Measurements from ENCODE around the gene NCAM2.

NCAM2 gene

GRCh38 chr21:20997636-20998455 is at the start of gene NCAM2:
Gene NCAM2 (plus strand): TSS chr21:20998409.
- peak; percentile 41 to 90 (median 89) for DNase-seq

DNA sequence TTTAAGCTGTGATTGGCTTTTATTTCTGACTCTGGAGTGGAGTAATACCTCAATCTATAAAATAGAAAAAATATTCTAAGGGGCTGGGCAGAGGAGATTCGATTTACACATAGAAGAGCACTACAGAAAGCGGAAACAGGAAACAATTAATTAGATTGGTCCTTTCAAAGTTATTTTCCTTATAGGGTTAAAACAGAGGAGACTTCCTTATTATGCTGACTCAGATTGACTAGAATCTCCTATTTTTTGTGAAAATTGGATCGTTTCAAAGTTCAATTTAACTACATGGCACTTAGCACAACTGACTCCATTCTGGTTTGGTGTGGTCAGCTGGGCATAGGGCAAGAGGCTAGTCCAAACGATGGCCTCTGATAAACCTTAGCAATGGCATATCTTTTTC is 48.3 kb upstream of the NCAM2 start:
- no peak for DNase-seq

DNA sequence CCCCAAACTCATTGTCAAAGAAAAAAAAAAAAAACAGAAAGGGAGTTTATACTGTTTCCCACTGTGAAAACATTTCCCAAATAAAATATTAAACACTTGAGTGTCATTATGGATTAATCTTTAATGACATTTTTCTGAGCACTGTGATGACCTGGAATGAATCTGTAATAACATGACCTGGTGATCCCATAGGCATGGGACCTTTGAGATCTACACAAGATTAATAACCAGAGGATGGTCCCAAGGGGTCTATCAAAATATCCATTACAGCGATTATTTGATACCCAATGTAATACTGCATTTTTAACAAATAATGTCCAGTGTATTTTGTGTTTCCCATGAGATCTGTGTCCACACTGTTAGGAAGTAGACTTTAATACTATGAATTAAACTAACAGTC is 32.4 kb upstream of the NCAM2 start:
- DNase-seq = no peak

- DNase-seq = no peak
Measured at GRCh38 chr21:20968391-20968790, 29.8 kb upstream of the NCAM2 start.

DNA sequence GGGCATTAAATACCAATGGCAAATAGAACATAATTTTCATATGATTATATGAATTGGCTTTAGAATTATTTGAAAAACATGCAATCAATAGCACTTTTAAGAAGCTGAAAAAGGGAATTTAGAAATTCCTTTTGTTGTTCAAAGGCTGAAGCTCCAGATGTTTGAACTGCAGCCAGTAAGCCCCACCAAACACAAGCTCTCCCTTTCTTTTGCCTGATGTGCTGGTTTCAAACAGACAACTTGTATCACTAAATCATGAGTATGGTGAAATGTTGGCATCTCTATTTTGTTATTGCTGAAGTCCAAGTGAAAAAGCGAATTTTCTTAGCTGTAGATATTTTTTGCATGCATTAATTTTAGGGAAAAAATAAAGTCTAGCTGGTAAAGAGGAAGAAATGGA is 27.5 kb upstream of the NCAM2 start:
- DNase-seq = no peak

DNA sequence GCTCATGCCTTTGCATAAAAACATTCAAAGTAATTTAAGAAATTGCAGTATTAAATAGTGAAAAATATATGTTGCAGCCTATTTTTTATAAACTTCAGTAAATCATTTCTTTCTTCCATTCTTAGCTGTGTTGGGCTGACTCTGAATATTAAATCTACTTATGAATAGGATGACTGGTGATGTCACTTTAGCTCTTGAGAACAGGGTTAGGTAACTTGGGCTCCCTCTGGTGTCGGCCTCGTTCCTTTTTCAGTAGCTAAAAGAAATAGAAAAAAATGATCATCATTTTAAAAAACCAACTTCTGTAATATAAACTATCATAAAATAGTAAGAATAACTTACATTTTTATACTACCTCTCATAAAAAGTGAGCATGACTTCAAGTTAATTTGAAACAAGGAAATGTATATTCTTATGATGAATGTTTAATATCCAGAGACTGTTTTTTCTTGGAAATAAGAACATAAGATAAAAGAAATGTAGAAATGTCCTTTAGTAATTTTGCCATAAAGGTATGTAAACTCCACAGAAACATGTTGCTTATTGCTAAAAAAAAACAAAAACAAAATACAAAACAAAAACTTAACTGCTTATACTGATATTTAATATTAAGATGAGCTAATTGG is 26.8 kb upstream of the NCAM2 start:
- DNase-seq = peak; percentile 10 to 75 (median 39)

GRCh38 chr21:20994790-20995189 is 3.4 kb upstream of the NCAM2 start:
- no peak for DNase-seq

- no peak for DNase-seq
Measured at GRCh38 chr21:20996421-20997310, 1.5 kb upstream of the NCAM2 start.

GRCh38 chr21:20997311-20997635 is 936 bp upstream of the NCAM2 start:
- DNase-seq = no peak

DNA sequence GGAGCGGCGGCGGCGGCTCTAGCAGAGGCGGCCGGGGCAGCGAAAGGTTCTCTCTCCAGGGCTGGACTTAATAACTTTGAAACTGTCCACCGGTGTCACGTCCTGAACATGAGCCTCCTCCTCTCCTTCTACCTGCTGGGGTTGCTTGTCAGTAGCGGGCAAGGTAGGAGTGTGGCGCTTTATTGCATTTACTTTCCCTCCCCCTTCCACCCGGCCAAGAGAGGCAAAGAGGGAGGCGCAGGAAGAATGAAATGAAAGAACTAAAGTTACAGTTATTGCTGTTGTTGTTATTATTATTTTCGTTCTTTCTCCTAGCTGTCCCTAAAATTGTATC is 214 bp downstream of the NCAM2 start:
- no peak for DNase-seq

GRCh38 chr21:20998886-20999285 is 677 bp downstream of the NCAM2 start:
- DNase-seq = peak in 1 of 3 experiments; percentile 29

DNA sequence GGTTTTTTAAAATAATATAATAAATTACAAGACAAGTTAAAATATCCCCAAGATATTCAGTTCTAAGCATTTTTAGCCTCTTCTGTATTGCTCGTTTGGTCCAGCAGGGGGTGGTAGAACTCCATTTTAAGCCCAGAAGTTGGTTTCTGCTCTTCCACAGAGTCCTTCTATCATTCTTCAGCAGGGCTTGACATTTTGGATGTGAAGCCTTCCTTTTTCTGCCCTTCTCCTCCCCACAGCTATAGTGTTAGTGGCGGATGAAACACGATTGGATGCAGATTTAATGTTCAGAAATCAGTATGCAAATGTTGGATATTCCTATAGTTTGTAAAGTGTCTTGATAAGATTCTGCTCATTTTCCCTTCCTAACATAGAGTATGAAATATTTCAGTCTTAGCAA is 1.4 kb downstream of the NCAM2 start:
- DNase-seq = peak; percentile 44 to 82 (median 47)

GRCh38 chr21:21000591-21001175 is 2.5 kb downstream of the NCAM2 start:
- no peak for DNase-seq

DNA sequence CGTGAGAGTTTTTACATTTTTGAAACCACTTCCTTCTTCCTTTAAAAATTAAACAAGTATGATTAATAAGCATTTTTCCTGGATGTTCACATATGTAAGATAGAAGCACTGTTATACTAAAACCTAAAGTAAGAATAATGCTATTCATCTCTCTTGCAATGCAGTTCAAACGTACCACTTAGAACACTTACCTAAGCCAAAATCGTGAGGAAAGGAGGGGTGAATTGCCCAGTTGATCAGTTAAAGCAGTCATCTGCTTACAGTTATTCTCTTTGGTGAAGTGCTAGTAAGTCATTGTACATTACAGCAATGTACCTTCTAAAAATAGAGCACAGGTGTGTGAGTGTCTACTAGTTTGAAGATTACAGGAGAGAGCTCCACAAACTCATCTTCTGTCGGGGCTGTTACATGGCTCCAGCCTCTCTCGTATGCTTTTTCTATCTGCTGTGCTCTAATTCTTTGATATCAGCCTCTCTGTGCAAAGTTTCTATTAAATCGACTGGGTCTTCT is 3.4 kb downstream of the NCAM2 start:
- no peak for DNase-seq

GRCh38 chr21:21002153-21002552 is 3.9 kb downstream of the NCAM2 start:
- DNase-seq = no peak

DNA sequence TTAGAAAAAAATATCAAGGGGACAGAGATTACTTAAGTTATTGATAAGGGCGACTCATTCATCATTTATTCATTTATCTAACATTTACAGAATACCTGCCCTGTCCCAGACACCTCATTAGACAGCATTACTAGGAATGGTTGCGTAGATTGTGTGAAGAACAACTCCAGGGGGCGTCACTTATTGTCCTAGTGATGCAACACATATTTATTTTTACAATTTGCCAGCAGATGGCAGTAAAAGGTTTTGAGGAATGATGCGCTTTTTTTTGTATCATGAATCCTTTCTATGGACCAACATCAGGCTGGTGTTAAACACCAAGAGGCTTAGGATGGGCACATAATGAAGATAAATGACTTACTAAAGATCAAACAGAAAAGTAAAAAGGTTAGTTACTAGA is 5.5 kb downstream of the NCAM2 start:
- DNase-seq = peak; percentile 12 to 76 (median 38)

DNA sequence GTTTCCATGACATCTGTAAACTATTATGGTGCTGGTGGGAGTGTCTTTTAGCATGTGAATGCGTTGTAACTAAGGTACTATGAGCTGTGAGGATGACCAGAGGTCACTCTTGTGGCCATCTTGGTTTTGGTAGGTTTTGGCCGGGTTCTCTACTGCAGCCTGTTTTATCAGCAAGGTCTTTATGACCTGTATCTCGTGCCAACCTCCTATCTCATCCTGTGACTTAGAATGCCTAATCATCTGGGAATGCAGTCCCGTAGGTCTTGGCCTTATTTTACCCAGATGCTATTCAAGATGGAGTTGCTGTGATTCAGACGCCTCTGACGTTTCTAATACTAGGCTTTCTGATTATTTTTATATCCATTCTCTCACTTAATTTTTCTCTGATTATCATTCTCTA is 9.4 kb downstream of the NCAM2 start:
- no peak for DNase-seq

DNA sequence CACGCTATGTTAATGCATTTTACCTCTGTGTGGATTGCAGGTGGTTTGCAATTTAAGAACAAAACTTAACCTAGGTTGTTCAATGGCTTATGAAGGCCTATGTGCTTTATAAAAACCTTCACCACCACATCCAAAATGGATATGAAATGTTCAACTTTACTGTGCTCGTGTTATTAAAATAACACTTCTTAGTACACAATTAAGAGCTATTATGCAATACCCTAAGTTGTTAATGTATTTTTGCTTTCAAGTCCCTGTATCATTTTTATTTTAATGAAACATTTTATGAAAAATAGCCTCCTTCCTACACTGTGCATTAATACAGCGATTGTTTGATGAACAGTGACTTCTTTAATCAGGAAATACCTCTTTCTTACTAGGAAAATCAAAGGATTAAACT is 12.0 kb downstream of the NCAM2 start:
- DNase-seq = no peak

GRCh38 chr21:21010698-21011097 is 12.5 kb downstream of the NCAM2 start:
- DNase-seq = no peak

- DNase-seq = no peak
Measured at GRCh38 chr21:21018821-21019220, 20.6 kb downstream of the NCAM2 start.

DNA sequence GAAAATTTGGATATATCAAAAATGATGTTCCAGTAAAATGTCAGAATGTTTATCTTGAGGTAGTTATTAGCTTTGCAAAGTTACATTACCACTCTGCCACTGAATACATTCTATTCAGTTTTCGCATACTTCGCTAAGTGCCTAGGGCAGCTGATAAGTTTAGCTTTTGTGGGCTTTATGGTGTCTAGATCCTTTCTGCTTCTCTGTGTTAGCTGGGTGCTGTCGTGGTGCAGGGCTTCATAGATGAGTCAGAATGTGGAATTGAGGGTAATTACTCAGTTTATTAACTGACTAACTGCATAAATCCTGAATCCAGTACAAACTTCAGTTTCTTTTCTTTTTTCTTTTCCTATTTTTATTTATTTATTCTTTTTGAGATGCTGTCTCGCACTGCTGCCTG is 21.5 kb downstream of the NCAM2 start:
- no peak for DNase-seq

- DNase-seq = no peak
Measured at GRCh38 chr21:21025742-21026141, 27.5 kb downstream of the NCAM2 start.

DNA sequence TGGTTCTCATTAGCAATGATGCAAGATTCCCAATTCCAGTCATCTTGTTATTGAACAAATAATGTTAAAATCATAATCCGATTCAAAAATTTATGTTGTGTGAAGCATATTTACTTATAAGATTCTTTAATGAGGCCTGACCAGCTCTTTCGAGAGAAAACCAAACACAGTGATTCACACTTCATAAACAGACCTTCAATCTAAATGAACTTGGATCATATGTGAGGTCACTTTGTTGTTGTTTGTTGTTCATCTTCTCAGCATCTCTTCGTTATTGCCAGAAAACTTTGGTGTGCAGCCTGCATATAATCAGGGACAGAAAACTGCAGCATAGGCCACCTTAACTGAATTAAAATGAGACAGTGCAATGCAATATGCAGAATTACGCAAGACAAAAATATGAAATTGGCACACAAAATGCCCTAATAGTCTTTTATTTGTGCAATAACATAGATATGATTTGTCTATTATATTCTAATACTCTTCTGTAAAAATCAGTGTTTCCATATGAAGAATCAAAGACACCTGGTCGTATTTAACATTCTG is 30.1 kb downstream of the NCAM2 start:
- DNase-seq = no peak

Measured in NCI-H1417 (cell line).